Neuronal stem cell (in vitro differentiated cells): ENCODE results near the gene SORBS2.
A peak's percentile ranks its signal among the peaks of the same experiment; 100 is the strongest.

Source experiments
- DNase-seq: peaks from one replicate; pipeline ENCODE4 v3.0.0-alpha.2; 2013; ENCODE audit warnings: low spot score
- H2AFZ ChIP-seq: one replicate; pipeline ENCODE4 v1.6.1; 2013; ENCODE audit warnings: mild to moderate bottlenecking, low read length, inconsistent platforms
- H2AK5ac ChIP-seq: 2 replicates; pipeline ENCODE4 v1.6.1; 2013; ENCODE audit warnings: low read depth, mild to moderate bottlenecking, inconsistent platforms, low read length, moderate library complexity, mixed read lengths
- H2BK120ac ChIP-seq: 2 replicates; pipeline ENCODE4 v1.6.1; 2013; ENCODE audit warnings: low read depth, mild to moderate bottlenecking, inconsistent platforms, low read length, moderate library complexity, mixed read lengths
- H2BK12ac ChIP-seq: one replicate; pipeline ENCODE4 v1.6.1; 2013; ENCODE audit warnings: low read length, inconsistent platforms
- H2BK15ac ChIP-seq: 2 replicates; pipeline ENCODE4 v1.6.1; 2013; ENCODE audit warnings: mild to moderate bottlenecking, low read length, inconsistent platforms, mixed read lengths
- H2BK5ac ChIP-seq: one replicate; pipeline ENCODE4 v1.6.1; 2013; ENCODE audit warnings: inconsistent platforms, mild to moderate bottlenecking, low read length, moderate library complexity
- H3K14ac ChIP-seq: one replicate; pipeline ENCODE4 v1.6.1; 2013; ENCODE audit warnings: low read length, inconsistent platforms
- H3K18ac ChIP-seq: 2 replicates; pipeline ENCODE4 v1.6.1; 2013; ENCODE audit warnings: low read length, inconsistent platforms
- H3K23ac ChIP-seq: 2 replicates; pipeline ENCODE4 v1.6.1; 2013; ENCODE audit warnings: low read depth, mild to moderate bottlenecking, mixed read lengths, low read length, inconsistent platforms; ENCODE audit not compliant: poor library complexity
- H3K27ac ChIP-seq: replicated peaks from 3 replicates; pipeline ENCODE4 v1.5.1; 2013; ENCODE audit warnings: low read length, inconsistent platforms
- H3K27me3 ChIP-seq, 3 experiments: 2 replicates each; pipeline ENCODE4 v1.6.1; 2013; ENCODE audit warnings: low read length in 3 of 3, mild to moderate bottlenecking in 2 of 3, inconsistent platforms in 1 of 3, low read depth in 1 of 3, mixed read lengths in 1 of 3, moderate library complexity in 1 of 3; ENCODE audit not compliant: control insufficient read depth in 3 of 3, insufficient read depth in 3 of 3
- H3K36me3 ChIP-seq, 2 donors: replicated peaks in 1 of 2; 2 replicates each; pipeline ENCODE4 v1.6.1; 2013; ENCODE audit warnings: low read length in 2 of 2; ENCODE audit not compliant: control insufficient read depth in 2 of 2, insufficient read depth in 2 of 2
- H3K4ac ChIP-seq: 2 replicates; pipeline ENCODE4 v1.6.1; 2013; ENCODE audit warnings: inconsistent platforms, mild to moderate bottlenecking, low read length, moderate library complexity
- H3K4me1 ChIP-seq, 2 donors: 1 replicate in 1 of 2; 2 replicates in 1 of 2; pipeline ENCODE4 v1.6.1; 2013; ENCODE audit warnings: low read length in 2 of 2, low read depth in 1 of 2; ENCODE audit not compliant: control insufficient read depth in 2 of 2, insufficient read depth in 1 of 2
- H3K4me2 ChIP-seq: one replicate; pipeline ENCODE4 v1.6.1; 2013; ENCODE audit warnings: mild to moderate bottlenecking, low read length, inconsistent platforms; ENCODE audit not compliant: insufficient read depth, poor library complexity, severe bottlenecking
- H3K4me3 ChIP-seq, 2 donors: 2 replicates each; pipeline ENCODE4 v1.5.1; 2013; ENCODE audit warnings: low read length in 2 of 2, mild to moderate bottlenecking in 2 of 2, inconsistent platforms in 1 of 2, moderate library complexity in 1 of 2
- H3K79me1 ChIP-seq: one replicate; pipeline ENCODE4 v1.6.1; 2013; ENCODE audit warnings: low read depth, mild to moderate bottlenecking, inconsistent platforms, low read length, moderate library complexity
- H3K9ac ChIP-seq: one replicate; pipeline ENCODE4 v1.6.1; 2013; ENCODE audit warnings: mild to moderate bottlenecking, low read depth, low read length, inconsistent platforms; ENCODE audit not compliant: poor library complexity
- H3K9me3 ChIP-seq, 2 donors: replicated peaks in 1 of 2; 2 replicates each; pipeline versions ENCODE3 to v1.6.1; 2013; ENCODE audit warnings: low read length in 2 of 2, mild to moderate bottlenecking in 2 of 2, inconsistent platforms in 1 of 2, low read depth in 1 of 2, mixed read lengths in 1 of 2, moderate library complexity in 1 of 2; ENCODE audit not compliant: control insufficient read depth in 2 of 2, insufficient read depth in 1 of 2
- H4K8ac ChIP-seq: one replicate; pipeline ENCODE4 v1.6.1; 2013; ENCODE audit warnings: low read depth, mild to moderate bottlenecking, inconsistent platforms, low read length, moderate library complexity
- H4K91ac ChIP-seq: one replicate; pipeline ENCODE4 v1.6.1; 2013; ENCODE audit warnings: low read length, low read depth, mild to moderate bottlenecking, inconsistent platforms; ENCODE audit not compliant: poor library complexity
- WGBS, 2 donors: extraction: QIAGEN DNeasy Blood & Tissue Kit; methylation state at CpG; one replicate each; pipeline ENCODE4 v1.1.7; 2013; ENCODE audit warnings: missing lambda C conversion rate in 2 of 2, mixed read lengths in 1 of 2; ENCODE audit not compliant: insufficient read length in 2 of 2, insufficient replicate concordance in 1 of 2; ENCODE audit errors: extremely low coverage in 2 of 2; 5-methylcytosine and 5-hydroxymethylcytosine counted together

Gene SORBS2

DNA sequence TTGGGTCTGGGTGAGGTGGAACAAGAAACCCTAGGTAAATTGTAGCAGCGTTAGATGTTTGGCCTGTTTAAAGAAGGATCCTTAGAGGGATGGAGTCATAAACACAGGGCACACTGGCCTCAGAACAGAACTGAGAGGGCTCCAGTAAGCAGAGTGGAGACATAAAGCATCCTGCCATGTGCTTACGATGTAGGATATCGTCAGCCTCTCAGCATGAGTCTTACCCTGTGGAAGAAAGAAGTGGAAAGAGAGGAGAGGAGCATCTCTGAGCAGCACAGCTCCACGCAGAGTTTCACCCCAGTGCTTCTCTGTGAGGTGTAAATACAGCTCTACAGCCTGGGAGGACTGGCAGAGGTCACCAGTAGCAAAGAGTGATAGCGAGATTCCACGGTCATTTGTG lies 27.8 kb upstream of the SORBS2 start:
- Histone ChIP-seq H3K18ac (peak overlapping the region; percentile 5), H3K14ac (no peak overlapping the region), H3K27ac (peak overlapping the region; percentile 92), H2AK5ac (no peak overlapping the region), H3K9me3 (peaks cover 0 to 2% of the 10 kb centered on the region in 2 donors), H3K36me3 (no peaks in the 10 kb centered on the region), H2BK120ac (no peak overlapping the region), H3K4me2 (no peak overlapping the region), H3K23ac (no peak overlapping the region), H2BK12ac (no peak overlapping the region), H3K4ac (no peak overlapping the region), H3K27me3 (no peaks in the 10 kb centered on the region), H3K4me1 (peaks cover 27 to 45% of the 10 kb centered on the region in 2 donors), H2BK15ac (no peak overlapping the region), H4K91ac (no peak overlapping the region), H3K4me3 (no peak overlapping the region), H4K8ac (no peak overlapping the region), H3K79me1 (no peaks in the 10 kb centered on the region), H2BK5ac (no peak overlapping the region), H3K9ac (no peak overlapping the region), H2AFZ (peak overlapping the region; percentile 75)
- WGBS, 2 donors: no CpG with 5 or more reads among the region's 6 CpGs
- no peak for DNase-seq

DNA sequence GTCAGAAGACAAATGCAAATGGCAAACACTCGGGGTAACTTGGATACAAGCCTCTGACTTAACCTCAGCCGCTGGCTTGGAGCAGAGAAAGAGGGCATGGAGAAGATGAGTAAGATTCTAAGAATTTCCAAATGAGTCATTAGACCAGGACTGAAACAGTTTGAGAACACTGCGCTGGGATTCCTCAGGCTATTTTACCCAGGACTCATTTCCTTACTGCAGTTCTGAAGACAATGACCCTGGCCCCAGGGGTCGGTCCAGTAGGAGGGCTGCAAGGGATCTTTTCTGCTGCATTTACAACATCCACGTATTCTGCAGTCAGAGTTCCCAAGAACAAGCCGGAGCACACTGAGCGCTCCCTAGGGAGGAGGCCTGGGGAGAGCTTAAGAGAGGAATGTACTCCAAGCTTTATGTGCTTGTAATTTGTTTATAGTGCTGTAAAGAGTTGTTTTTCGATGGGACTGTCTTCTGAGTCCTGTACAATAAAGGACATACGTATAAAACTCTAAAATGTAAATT lies 27.3 kb upstream of the SORBS2 start:
- no peak overlapping the region for H3K14ac ChIP-seq
- H3K18ac ChIP-seq: no peak overlapping the region
- no peaks in the 10 kb centered on the region for H3K27me3 ChIP-seq
- no peak overlapping the region for H2AK5ac ChIP-seq
- H3K4ac ChIP-seq: no peak overlapping the region
- no peak overlapping the region for H4K91ac ChIP-seq
- DNase-seq: peak; percentile 71
- H2BK120ac ChIP-seq: no peak overlapping the region
- no peak overlapping the region for H4K8ac ChIP-seq
- H2AFZ ChIP-seq: peak overlapping the region; percentile 75
- no peak overlapping the region for H3K9ac ChIP-seq
- H2BK12ac ChIP-seq: no peak overlapping the region
- no peak overlapping the region for H3K23ac ChIP-seq
- no CpG with 5 or more reads among the region's 9 CpGs for WGBS, 2 donors
- H3K4me3 ChIP-seq: peak overlapping the region in 1 of 2 donors; percentile 10
- no peak overlapping the region for H2BK15ac ChIP-seq
- H3K9me3 ChIP-seq: peaks cover 0 to 2% of the 10 kb centered on the region in 2 donors
- no peak overlapping the region for H2BK5ac ChIP-seq
- peak overlapping the region; percentile 92 for H3K27ac ChIP-seq
- H3K4me2 ChIP-seq: no peak overlapping the region
- H3K4me1 ChIP-seq: peaks cover 27 to 45% of the 10 kb centered on the region in 2 donors
- H3K79me1 ChIP-seq: no peaks in the 10 kb centered on the region
- no peaks in the 10 kb centered on the region for H3K36me3 ChIP-seq

DNA sequence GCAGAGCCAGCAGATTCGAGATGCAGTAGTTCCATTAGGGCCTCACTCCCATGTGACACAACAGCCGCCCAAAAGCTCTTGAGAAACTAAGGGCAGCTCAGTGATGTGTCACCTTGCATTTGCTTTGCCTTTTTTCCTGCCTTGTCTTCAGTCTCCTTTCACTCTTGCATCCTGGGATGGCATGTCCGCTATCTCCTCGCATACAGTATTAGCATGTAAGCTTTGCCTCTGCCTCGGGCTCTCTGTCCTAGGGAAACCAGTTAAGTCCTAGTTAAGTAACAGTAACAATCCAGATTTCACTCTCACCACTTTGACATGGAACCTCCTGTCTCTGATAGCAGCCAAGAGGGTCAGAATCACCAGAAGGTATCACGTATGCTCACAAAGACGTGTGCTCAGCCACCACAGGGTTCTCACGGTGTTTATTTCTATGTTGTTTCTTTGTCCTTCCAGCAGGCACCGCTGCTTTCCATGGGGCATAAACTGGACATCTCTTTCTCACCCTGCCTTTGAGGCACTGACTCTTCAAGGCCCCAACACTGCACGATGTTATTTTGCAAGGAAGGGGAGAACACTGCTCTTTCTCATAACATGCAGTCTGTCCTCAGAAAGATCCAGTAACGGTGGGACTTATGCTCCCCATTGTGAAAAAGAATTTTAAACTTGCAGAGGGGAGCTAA lies 26.7 kb upstream of the SORBS2 start:
- no CpG with 5 or more reads among the region's 11 CpGs for WGBS, 2 donors
- Histone ChIP-seq H2BK120ac (peak overlapping the region; percentile 42), H2AK5ac (peak overlapping the region; percentile 73), H3K9ac (no peak overlapping the region), H3K27me3 (no peaks in the 10 kb centered on the region), H3K4ac (no peak overlapping the region), H3K36me3 (no peaks in the 10 kb centered on the region), H2BK12ac (no peak overlapping the region), H4K8ac (no peak overlapping the region), H4K91ac (peak overlapping the region; percentile 85), H3K4me3 (peak overlapping the region in 1 of 2 donors; percentile 10), H3K23ac (no peak overlapping the region), H3K18ac (peak overlapping the region; percentile 95), H3K14ac (no peak overlapping the region), H3K27ac (peak overlapping the region; percentile 92), H3K79me1 (no peaks in the 10 kb centered on the region), H3K9me3 (peaks cover 0 to 2% of the 10 kb centered on the region in 2 donors), H2BK5ac (no peak overlapping the region), H3K4me1 (peaks cover 27 to 45% of the 10 kb centered on the region in 2 donors), H2BK15ac (peak overlapping the region; percentile 12), H2AFZ (peak overlapping the region; percentile 75), H3K4me2 (no peak overlapping the region)
- DNase-seq: no peak

DNA sequence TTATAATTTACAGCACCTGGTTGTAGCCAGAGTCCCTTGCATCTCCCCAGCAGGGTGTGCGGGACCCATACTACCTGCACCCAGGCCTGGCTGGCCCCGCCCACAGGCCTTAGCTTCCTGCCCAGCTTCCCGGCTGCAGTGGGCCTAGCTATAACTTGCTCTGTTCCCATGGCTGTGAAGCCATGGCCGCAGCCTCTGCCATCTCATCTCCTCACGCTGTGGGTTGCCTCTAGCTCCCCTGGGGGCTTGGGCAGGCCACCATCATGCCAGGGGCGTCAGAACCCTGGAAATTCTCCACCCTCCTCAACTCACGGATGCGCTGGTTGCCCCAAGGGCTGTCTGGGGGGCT lies 26.1 kb upstream of the SORBS2 start:
- Histone ChIP-seq H3K18ac (peak overlapping the region; percentile 95), H2BK5ac (no peak overlapping the region), H3K4ac (no peak overlapping the region), H3K9ac (no peak overlapping the region), H3K4me1 (peaks cover 28 to 45% of the 10 kb centered on the region in 2 donors), H3K79me1 (no peaks in the 10 kb centered on the region), H4K91ac (peak overlapping the region; percentile 85), H3K27me3 (no peaks in the 10 kb centered on the region), H2AFZ (peak overlapping the region; percentile 75), H2BK12ac (peak overlapping the region; percentile 78), H2AK5ac (peak overlapping the region; percentile 73), H2BK120ac (peak overlapping the region; percentile 42), H3K4me3 (no peak overlapping the region), H3K9me3 (peaks cover 0 to 2% of the 10 kb centered on the region in 2 donors), H3K4me2 (no peak overlapping the region), H3K36me3 (no peaks in the 10 kb centered on the region), H3K27ac (peak overlapping the region; percentile 92), H2BK15ac (peak overlapping the region; percentile 12), H3K14ac (no peak overlapping the region), H4K8ac (no peak overlapping the region), H3K23ac (no peak overlapping the region)
- DNase-seq: no peak
- no CpG with 5 or more reads among the region's 8 CpGs for WGBS, 2 donors
